Endodermal cell (in vitro differentiated cells): ENCODE data around the gene IQGAP2. TPM values are rescaled to one million over a fixed set of nuclear protein-coding genes. Genes with fewer than 3 reads are reported as not detected.
A peak's percentile ranks its signal among the peaks of the same experiment; 100 is the strongest.

Source experiments
- DNase-seq: peaks from one replicate; pipeline ENCODE4 v3.0.0-alpha.2; 2017
- H3K27ac ChIP-seq: 2 replicates; pipeline ENCODE4 v1.5.1; 2013; ENCODE audit warnings: mild to moderate bottlenecking, low read depth, low read length, moderate library complexity
- H3K27me3 ChIP-seq: 2 replicates; pipeline ENCODE4 v1.6.1; 2013; ENCODE audit warnings: mild to moderate bottlenecking, low read length, moderate library complexity; ENCODE audit not compliant: insufficient read depth, control insufficient read depth, poor library complexity, severe bottlenecking
- H3K36me3 ChIP-seq: 2 replicates; pipeline ENCODE4 v1.7.0; 2013; ENCODE audit warnings: mild to moderate bottlenecking, low read length, moderate library complexity; ENCODE audit not compliant: control insufficient read depth, insufficient read depth
- H3K4me1 ChIP-seq: one replicate; pipeline ENCODE4 v1.7.0; 2013; ENCODE audit warnings: low read length; ENCODE audit not compliant: control insufficient read depth, insufficient read depth
- H3K4me3 ChIP-seq: 2 replicates; pipeline ENCODE4 v1.5.1; 2013; ENCODE audit warnings: mild to moderate bottlenecking, low read length, moderate library complexity
- H3K9ac ChIP-seq: 2 replicates; pipeline ENCODE4 v1.6.1; 2013; ENCODE audit warnings: mild to moderate bottlenecking, low read length, moderate library complexity; ENCODE audit not compliant: poor library complexity, severe bottlenecking; ENCODE audit errors: extremely low read depth
- H3K9me3 ChIP-seq: 2 replicates; pipeline ENCODE4 v1.6.1; 2013; ENCODE audit warnings: mild to moderate bottlenecking, low read length, moderate library complexity; ENCODE audit not compliant: control insufficient read depth
- H3K27ac Mint-ChIP-seq: 2 replicates; pipeline ENCODE4 v1.8.0; 2020; ENCODE audit warnings: mixed read lengths
- H3K27me3 Mint-ChIP-seq: 2 replicates; pipeline ENCODE4 v1.8.0; 2021; ENCODE audit warnings: mild to moderate bottlenecking, mixed read lengths; ENCODE audit not compliant: insufficient read depth
- H3K36me3 Mint-ChIP-seq: 2 replicates; pipeline ENCODE4 v1.8.0; 2020; ENCODE audit warnings: low read depth, mixed read lengths
- H3K4me1 Mint-ChIP-seq: 2 replicates; pipeline ENCODE4 v1.8.0; 2020; ENCODE audit warnings: mixed read lengths
- H3K4me3 Mint-ChIP-seq: 2 replicates; pipeline ENCODE4 v1.8.0; 2020; ENCODE audit warnings: mild to moderate bottlenecking, moderate library complexity, mixed read lengths
- H3K9me3 Mint-ChIP-seq: 2 replicates; pipeline ENCODE4 v1.8.0; 2020; ENCODE audit warnings: mild to moderate bottlenecking, mixed read lengths
- CTCF ChIP-seq: fragments of 200-600 bp; sonication (generic); conservative IDR thresholded peaks from 2 replicates; pipeline ENCODE4 v1.5.0; 2021; ENCODE audit warnings: antibody characterized with exemption, mild to moderate bottlenecking
- WGBS, 2 experiments: methylation state at CpG; one replicate each; pipeline versions ENCODE4 v1.1.5 to v1.1.7; 2013; ENCODE audit warnings: missing lambda C conversion rate in 2 of 2, mixed read lengths in 1 of 2; ENCODE audit not compliant: insufficient coverage in 1 of 2, insufficient read length in 1 of 2; 5-methylcytosine and 5-hydroxymethylcytosine counted together
- total RNA-seq, 2 donors: library from RNA; stranded (reverse); fragmentation: NEBNext Ultra II Directional in 1 of 2; extraction: Animal tissue kit (Norgen Biotek cat#: 25700) in 1 of 2; gene quantifications; 2 replicates in 1 of 2; 3 replicates in 1 of 2; pipeline ENCODE4 v1.2.1, GENCODE V29; 2021

The IQGAP2 gene
- total RNA-seq, 2 donors from 2014 or later = 8.3 to 19.4 TPM

- no peak for DNase-seq
- peaks cover 11% of the 10 kb centered on the region for H3K36me3 Mint-ChIP-seq
- no peaks in the 10 kb centered on the region for H3K4me1 ChIP-seq
- H3K27ac ChIP-seq = no peak overlapping the region
- TF ChIP-seq CTCF = no peak
- no peaks in the 10 kb centered on the region for H3K36me3 ChIP-seq
- H3K4me3 Mint-ChIP-seq = no peak overlapping the region
- no peaks in the 10 kb centered on the region for H3K27me3 ChIP-seq
- H3K4me3 ChIP-seq = no peak overlapping the region
- no peak overlapping the region for H3K9ac ChIP-seq
- no peak overlapping the region for H3K27ac Mint-ChIP-seq
- no peaks in the 10 kb centered on the region for H3K27me3 Mint-ChIP-seq
- no peaks in the 10 kb centered on the region for H3K4me1 Mint-ChIP-seq
- no peaks in the 10 kb centered on the region for H3K9me3 ChIP-seq
- no peaks in the 10 kb centered on the region for H3K9me3 Mint-ChIP-seq
These were observed 270.0 kb downstream of the IQGAP2 start for GRCh38 chr5:76673125-76673524.

- H3K9ac ChIP-seq = no peak overlapping the region
- H3K27ac ChIP-seq = no peak overlapping the region
- H3K27me3 ChIP-seq = no peaks in the 10 kb centered on the region
- DNase-seq = no peak
- H3K36me3 ChIP-seq = no peaks in the 10 kb centered on the region
- Mint-ChIP-seq H3K36me3 (peaks cover 8% of the 10 kb centered on the region), H3K27ac (no peak overlapping the region), H3K4me1 (no peaks in the 10 kb centered on the region), H3K27me3 (no peaks in the 10 kb centered on the region), H3K9me3 (no peaks in the 10 kb centered on the region), H3K4me3 (no peak overlapping the region)
- H3K4me1 ChIP-seq = no peaks in the 10 kb centered on the region
- no peaks in the 10 kb centered on the region for H3K9me3 ChIP-seq
- H3K4me3 ChIP-seq = no peak overlapping the region
- 88 to 96% methylated on average over 5 to 8 of the region's 8 CpGs for WGBS, 2 experiments
- TF ChIP-seq CTCF = peak; percentile 34
These were observed 271.4 kb downstream of the IQGAP2 start for GRCh38 chr5:76674330-76675066.

- Mint-ChIP-seq H3K27ac (no peak overlapping the region), H3K4me3 (no peak overlapping the region), H3K9me3 (no peaks in the 10 kb centered on the region), H3K4me1 (no peaks in the 10 kb centered on the region), H3K36me3 (peaks cover 5% of the 10 kb centered on the region), H3K27me3 (no peaks in the 10 kb centered on the region)
- H3K9ac ChIP-seq = no peak overlapping the region
- H3K9me3 ChIP-seq = no peaks in the 10 kb centered on the region
- no peaks in the 10 kb centered on the region for H3K4me1 ChIP-seq
- H3K27ac ChIP-seq = no peak overlapping the region
- no peaks in the 10 kb centered on the region for H3K27me3 ChIP-seq
- no peak for TF ChIP-seq CTCF
- no peaks in the 10 kb centered on the region for H3K36me3 ChIP-seq
- H3K4me3 ChIP-seq = no peak overlapping the region
- DNase-seq = no peak
- 100% methylated on average over 1 of the region's 1 CpG; no CpG with 5 or more reads in 1 of the 2 experiments for WGBS, 2 experiments
These were observed 272.3 kb downstream of the IQGAP2 start for GRCh38 chr5:76675364-76675763.
